Embryonic facial prominence (tissue), 1 donor: ENCODE measurements around the gene THOC6.
"Not testable (repeated sequence)": the region's sequence is repeated elsewhere in the genome, so short reads cannot be mapped to it uniquely, and the experiment has no call there.

ENCODE experiments used
- DNase-seq: peaks from one replicate; pipeline ENCODE4 v3.0.0-alpha.2; 2016; ENCODE audit errors: extremely low spot score

Gene THOC6

DNA sequence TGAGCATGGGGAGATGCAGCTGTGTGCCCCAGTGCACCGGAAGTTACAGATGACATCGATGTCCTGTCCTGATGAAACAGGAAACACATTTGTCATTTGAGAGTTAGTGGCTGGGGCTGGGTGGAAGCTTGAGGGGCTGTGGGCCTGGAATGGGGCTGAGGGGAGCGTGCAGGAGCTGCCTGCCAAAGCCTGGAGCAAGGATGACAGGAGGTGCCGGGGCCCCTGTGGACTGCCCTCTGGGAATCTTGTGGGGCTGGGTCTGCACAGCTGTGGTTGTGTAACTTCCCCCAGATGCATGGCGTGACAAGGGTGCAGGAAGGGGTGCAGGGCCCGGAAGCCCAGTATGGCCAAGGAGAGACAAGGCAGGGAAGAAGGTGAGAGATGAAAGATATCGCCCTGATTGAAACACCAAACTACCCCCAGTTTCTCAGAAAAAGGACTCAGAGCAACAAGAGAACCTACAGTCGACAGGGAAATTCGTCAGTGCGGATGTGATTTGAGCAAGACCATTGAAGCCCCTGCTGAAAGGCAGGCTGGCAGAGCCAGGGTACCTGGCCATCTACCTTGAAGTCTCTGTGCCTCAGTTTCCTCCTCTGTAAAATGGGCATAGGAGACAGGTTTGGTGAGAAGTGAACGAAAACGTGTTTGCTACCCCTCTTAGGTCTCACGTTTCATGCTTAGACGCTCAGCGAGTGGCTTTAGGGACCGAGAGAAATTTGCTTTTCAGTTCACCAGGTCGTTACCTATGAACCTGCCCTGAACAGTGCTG is 31.3 kb downstream of the THOC6 start:
- DNase-seq: no peak

DNA sequence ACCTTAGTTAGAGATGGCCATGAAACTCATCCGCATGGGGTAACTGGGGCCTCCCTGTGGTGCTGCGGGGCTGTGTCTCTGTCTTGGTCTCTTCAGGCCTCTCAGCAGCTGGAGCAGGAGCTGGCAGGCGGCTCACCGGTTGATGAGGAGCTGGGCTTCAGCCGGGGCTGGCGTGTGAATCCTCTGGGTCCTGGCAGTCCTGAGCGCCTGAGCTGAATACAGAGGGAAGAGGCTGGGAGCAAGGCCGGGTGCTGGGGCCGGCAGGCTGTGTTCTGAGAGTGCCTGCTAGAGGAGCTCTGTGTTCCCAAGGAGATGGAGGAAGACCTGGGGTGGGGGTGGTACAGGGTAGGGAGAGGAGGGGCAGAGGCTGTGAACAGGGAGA is 31.9 kb downstream of the THOC6 start:
- not testable (repeated sequence) for DNase-seq

DNA sequence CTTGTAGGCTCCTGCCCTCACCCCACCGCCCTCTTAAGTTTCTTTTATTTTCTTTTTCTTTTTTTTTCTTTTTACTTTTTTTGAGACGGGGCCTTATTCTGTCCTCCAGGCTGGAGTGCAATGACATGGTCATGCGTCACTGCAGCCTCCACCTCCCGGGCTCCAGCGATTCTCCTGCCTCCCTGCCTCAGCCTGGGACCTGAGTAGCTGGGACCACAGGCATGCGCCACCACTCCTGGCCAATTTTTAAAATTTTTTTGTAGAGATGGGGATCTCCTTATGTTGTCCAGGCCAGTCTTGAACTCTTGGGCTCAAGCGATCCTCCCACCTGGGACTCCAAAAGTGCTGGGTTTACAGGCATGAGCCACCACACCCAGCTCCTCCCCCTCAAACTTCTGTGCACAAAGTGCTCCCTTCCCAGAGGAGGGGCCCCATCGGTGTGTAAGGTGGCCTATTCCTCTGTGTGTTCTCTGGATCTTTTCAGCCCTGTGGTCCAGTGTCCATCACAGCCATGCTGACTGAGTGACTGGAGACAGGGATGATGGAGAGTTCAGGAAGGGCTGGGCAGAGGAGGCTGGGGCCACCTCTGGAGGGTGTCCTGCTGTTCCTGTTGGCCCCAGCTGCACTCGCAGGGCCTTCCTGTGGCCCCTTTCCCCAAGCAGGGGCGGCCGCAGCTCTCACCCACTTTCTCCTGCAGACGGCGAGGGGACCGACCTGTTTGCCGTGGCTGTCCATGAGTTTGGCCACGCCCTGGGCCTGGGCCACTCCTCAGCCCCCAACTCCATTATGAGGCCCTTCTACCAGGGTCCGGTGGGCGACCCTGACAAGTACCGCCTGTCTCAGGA is 32.7 kb downstream of the THOC6 start:
- DNase-seq: no peak

DNA sequence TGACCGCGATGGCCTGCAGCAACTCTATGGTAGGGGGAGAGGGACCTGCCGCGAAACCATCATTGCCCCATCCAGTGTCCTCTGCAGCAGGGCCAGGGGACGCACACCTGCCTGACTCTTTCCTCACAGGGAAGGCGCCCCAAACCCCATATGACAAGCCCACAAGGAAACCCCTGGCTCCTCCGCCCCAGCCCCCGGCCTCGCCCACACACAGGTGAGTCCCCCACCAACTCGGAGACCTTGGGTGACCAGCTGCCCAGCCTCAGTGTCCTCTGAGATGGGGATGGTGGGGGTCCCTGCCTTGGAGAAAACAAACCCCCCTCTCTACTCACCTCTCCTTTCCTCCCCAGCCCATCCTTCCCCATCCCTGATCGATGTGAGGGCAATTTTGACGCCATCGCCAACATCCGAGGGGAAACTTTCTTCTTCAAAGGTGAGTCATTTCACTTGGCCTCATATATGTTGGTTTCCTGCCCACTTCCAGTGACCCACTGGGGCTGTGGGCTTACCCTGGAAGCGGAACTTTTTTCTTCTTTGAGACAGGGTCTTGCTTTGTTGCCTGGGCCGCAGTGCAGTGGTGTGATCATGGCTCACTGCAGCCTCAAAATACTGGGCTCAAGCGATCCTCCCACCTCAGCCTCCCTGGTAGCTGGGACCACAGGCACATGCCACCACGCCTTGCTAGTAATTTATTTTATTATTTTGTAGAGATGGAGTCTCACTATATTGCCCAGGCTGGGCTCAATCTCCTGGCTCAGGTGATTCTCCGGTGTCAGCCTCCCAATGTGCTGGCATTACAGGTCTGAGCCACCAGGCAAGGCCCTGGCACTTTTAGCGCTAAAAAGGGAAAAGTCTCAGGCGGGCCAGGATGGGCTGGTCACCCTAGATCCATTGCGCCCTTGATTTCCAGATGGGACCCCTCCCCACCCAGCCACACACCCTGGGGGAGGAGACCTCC is 33.6 kb downstream of the THOC6 start:
- no peak for DNase-seq

DNA sequence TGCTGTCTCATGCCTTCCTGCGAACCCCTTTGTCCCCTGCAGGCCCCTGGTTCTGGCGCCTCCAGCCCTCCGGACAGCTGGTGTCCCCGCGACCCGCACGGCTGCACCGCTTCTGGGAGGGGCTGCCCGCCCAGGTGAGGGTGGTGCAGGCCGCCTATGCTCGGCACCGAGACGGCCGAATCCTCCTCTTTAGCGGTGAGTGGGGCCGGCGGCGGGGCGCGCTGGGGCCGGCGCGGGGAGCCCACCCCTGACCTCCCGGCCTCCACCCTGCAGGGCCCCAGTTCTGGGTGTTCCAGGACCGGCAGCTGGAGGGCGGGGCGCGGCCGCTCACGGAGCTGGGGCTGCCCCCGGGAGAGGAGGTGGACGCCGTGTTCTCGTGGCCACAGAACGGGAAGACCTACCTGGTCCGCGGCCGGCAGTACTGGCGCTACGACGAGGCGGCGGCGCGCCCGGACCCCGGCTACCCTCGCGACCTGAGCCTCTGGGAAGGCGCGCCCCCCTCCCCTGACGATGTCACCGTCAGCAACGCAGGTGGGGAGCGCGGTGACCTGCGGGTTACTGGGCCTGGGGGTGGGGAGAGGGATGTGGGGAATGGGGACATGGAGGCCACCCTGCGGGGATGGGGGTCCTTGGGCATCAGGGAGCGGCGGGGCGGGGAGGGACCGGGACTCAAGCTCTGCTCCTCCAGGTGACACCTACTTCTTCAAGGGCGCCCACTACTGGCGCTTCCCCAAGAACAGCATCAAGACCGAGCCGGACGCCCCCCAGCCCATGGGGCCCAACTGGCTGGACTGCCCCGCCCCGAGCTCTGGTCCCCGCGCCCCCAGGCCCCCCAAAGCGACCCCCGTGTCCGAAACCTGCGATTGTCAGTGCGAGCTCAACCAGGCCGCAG is 34.5 kb downstream of the THOC6 start:
- no peak for DNase-seq

DNA sequence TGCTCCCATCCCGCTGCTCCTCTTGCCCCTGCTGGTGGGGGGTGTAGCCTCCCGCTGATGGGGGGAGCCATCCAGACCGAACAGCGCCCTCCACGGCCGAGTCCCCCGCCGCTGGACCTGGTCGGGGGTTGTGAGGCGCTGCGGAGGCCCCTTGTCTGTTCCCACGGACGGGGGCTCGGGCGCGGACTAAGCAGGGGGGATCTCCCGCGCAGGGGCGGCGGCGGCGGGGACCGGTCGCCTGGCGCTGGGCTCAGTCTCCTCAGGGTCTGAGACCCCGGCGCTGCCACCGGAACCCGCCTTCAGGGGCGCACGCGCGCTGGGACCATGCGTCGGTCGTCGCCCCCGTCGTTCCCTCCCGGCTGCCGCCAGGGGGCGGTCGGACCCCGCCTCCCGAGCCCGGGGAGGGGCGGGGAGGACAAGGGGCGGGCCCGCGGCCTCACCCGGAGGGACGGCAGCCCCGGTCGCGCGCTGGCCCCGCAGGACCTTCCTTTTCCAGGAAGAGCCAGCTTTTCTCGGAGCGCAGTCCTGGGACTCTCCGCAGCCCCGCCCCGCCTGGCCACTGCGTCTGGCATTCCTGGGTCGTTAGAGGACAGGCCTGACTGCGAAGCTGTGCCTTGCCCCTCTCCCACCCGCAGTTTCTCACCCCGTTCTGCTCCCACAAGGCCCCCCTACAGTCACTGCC is 35.3 kb downstream of the THOC6 start:
- peak; percentile 62 for DNase-seq

DNA sequence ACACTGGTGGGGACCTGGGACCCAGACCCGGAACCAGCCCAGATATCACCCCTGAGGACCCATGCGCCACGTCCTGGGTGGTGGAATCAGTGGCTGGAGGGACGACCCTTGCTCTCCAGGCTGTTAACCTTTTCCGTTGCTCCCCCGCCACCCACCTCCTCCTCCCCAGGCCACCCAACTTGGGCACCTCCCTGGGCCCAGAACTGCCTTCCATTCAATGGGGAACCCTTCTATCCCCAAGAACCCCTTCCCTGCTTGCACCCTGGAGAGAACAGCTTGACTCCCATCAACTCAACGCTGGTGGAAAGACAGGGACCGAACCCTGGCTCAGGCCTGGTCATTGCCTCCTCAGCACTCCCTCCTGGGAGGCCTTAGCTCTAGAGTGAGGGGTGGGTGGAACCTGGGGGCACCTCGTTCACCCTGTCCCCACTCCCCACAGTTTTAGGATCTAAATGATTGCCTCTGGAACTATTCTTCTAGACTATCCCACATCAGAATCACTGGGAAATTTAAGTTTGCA is 35.9 kb downstream of the THOC6 start:
- no peak for DNase-seq

DNA sequence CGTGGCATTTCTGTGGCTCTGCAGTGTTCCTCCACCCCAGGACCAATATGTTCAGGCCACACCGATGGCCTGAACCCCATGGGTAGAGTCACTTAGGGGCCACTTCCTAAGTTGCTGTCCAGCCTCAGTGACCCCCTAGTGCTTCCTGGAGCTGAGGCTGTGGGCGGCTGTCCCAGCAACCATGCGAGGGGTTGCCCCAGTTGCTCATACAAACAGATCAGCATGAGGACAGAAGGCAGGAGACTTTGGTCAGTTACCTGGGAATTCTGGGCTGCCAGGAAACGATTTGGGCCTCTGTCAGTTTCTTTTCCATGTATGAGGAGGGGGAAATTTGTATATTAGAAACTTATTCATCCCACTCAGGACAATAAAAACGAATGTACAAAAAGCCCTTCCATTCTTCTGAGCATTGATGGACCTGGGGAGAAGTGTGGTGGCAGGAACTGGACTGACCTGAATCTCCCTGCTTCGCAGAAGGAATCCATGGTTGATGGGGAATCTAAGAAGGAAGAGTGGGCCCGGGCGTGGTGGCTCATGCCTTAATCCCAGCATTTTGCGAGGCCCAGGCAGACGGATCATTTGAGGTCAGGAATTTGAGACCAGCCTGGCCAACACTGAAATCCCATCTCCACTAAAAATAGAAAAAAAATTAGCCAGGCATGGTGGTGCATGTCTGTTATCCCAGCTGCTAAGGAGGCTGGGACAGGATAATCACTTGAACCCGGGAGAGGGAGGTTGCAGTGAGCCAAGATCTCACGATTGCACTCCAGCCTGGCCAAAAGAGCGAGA is 36.7 kb downstream of the THOC6 start:
- no peak for DNase-seq

DNA sequence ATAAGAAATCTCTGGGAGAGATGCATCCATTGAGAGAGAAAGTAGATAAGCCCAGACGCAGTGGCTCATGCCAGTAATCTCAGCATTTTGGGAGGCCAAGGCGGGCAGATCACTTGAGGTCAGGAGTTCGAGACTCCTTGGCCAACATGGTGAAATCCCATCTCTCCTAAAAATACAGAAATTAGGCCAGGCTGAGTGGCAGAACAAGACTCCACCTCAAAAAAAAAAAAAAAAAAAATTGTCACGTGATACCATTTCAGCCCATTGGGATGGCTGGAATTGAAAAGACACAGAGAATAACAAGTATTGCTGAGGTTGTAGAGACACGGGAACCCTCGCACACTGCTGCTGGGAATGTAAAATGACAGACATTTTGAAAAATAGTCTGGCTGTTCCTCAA is 38.7 kb downstream of the THOC6 start:
- no peak for DNase-seq

DNA sequence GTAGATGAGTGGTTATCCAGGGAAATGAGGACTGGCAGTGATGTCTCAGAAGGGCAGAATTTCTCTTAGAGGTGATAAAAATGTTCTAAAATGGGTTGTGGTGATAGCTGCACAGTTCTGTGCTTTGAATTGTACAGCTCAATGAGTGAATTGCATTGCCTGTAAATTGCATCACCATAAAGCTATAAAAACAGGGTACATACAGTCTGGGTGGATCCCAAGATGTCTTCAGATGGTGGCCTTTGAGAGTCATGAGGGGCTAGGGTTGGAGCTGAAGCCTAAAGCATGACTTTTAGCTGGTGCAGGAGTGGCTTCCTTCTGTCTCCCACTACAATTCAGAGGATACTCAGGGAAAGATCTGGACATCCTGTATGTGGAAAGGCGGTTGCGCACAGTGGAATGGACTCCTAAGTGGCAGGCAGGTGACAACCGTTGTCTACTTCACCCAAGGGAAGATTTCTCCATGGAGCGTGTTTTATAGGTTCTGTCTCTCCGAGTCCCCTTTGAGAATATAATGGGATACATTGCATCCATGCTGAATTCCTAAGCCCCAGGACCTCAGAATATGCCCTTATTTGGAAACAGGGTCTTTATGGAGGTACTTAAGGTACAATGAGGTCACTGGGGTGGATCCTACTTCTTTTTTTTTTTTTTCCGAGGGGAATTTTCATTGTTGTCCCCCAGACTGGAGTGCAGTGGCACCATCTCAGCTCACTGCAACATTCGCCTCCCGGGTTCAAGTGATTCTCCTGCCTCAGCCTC is 40.0 kb downstream of the THOC6 start:
- no peak for DNase-seq

DNA sequence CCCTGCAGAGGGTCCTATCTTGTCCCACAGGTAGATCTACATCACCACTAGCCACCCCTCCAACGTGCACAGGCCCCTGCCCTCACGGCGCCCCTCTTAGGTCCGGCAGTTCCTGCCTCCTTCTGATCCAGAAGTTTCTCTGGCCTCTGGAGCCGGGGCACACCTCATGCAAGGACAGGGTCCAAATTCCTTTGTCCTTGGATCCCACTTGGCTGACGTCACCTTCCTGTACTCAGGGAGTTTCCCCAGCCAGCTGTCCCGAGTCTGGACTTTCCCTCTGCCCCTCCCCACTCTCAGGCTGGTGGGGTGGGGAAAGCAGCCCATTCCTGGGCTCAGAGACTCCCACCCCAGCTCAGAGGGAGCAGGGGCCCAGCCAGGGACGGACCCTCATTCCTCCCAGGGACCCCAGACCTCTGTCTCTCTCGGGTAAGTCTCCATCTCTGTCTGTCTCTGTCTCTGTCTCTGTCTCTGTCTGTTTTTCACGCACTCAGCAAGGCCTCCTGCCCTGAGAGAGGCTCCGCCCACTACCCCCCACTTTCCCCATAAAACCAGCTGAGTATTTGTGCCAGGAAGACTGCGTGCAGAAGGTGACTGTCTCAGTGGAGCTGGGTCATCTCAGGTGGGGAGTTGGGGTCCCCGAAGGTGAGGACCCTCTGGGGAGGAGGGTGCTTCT is 41.4 kb downstream of the THOC6 start, which contains the start of gene IL32:
Gene IL32 (plus strand): TSS at position 572 of the 673 bp plus-strand sequence. CDS start 172 bp downstream, outside the sequence.
- no peak for DNase-seq

DNA sequence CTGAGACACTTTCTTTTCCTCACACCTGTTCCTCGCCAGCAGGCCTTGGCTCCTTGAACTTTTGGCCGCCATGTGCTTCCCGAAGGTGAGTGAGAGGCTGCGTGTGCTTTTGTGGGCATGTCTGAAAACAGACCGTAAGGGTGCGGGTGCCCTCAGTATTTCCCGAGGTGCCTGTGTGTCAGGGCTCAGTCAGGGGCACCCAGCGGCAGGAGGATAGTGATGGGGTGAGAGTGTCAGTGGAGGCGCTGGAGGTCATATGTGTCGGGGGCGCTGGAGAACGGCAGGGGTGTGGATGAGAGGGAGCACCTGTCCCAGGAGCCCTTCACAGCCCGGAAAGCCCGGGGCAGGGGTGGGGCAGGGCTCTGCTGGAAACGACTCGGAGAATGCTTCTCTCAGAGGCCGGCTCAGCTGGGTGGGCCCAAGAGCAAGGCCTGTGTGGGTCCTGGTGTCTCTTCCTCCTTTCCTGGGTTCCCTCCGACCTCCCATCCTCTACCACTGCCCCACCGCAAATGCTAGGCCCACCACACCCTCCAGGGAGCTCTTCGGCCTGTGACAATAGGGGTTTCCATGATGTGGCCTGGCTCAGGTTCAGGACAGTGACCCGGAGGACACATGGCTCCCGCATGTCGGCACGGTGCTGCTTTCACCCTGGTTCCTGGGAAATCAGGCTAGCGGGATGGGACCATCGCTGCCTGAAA is 42.1 kb downstream of the THOC6 start:
- DNase-seq: no peak

DNA sequence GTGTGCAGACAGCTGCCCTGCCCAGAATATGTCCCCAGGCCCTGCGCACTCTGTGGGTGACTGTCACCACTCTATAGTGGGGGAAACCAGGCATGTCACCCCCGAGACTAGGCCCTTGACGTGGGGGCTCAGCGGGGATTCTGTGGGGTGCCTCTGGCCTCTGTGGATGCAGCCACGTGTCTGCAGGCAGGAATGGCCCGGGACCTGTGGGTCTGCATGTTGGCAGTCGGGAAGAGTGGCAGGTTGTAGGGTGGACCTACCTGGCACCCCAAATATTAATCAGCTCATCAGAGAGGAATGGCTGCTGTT is 42.6 kb downstream of the THOC6 start:
- no peak for DNase-seq

DNA sequence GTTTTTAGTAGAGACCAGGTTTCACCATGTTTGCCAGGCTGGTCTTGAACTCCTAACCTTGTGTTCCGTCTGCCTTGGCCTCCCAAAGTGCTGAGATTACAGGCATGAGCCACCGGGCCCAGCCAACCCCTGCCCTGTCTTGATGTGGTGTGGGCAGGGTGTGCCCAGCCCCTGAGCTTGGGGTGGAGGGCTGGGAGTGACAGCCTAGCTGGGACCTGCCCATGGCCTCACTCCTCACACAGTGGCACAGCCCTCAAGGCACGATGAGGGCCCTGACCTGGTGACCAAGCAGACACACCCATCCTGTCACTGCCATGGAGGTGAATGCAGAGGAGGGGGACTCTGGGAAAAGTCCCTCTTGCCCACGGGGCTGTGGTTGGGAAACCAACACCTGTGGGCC is 44.7 kb downstream of the THOC6 start:
- no peak for DNase-seq

DNA sequence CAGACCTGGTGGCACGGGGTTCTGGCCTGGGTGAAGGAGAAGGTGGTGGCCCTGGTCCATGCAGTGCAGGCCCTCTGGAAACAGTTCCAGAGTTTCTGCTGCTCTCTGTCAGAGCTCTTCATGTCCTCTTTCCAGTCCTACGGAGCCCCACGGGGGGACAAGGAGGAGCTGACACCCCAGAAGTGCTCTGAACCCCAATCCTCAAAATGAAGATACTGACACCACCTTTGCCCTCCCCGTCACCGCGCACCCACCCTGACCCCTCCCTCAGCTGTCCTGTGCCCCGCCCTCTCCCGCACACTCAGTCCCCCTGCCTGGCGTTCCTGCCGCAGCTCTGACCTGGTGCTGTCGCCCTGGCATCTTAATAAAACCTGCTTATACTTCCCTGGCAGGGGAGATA is 45.3 kb downstream of the THOC6 start:
- not testable (repeated sequence) for DNase-seq

DNA sequence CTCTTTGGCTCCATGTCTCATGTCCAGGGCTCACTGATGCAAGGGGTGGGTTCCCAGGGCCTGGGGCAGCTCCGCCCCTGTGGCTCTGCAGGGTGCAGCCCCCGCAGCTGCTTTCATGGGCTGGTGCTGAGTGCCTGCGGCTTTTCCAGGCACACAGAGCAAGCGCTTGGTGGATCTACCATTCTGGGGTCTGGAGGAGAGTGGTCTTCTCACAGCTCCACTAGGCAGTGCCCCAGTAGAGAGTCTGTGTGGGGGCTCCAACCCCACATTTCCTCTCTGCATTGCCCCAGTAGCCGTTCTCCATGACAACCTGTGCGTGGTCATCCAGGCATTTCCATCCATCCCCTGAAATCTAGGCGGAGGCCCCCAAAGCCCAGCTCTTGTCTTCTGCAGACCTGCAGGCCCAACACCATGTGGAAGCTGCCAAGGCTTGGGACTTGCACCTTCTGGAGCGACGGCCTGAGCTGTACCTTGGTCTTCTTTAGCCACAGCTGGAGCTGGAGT is 46.8 kb downstream of the THOC6 start:
- no peak for DNase-seq

DNA sequence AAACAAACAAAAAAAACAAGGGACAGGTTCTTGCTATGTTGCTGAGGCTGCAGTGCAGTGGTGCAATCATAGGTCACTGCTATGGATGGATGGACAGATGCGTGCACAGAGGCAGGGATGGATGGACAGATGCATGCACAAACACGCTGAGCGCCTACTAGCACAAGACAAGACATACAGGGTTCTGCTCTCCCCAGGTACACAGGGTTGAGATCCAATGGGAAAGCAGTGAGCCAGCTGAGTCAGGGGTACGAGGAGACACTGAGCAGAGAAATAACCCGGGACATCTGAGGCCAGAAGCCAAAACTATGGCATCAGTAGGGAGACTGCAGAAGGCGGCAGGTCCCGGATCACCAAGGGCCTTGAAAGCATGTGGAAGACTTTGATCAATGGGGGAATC is 47.8 kb downstream of the THOC6 start:
- DNase-seq: no peak
